GM18867 (cell line): ENCODE data around the gene ZC3HAV1.
"Not testable (repeated sequence)": the region's sequence is repeated elsewhere in the genome, so short reads cannot be mapped to it uniquely, and the experiment has no call there.

Experiments used
- ATAC-seq: cut with Tn5 transposase; IDR thresholded peaks from one replicate; pipeline ENCODE4 v1.9.1; 2021; ENCODE audit warnings: mild to moderate bottlenecking, moderate library complexity; ENCODE audit not compliant: unreplicated experiment

ZC3HAV1 gene

GRCh38 chr7:139088268-139088667 lies 21.3 kb downstream of the ZC3HAV1 start:
- ATAC-seq: no peak

- no peak for ATAC-seq
Measured at GRCh38 chr7:139087212-139087611, 22.3 kb downstream of the ZC3HAV1 start.

GRCh38 chr7:139086454-139086853 lies 23.1 kb downstream of the ZC3HAV1 start:
- no peak for ATAC-seq

- no peak for ATAC-seq
Measured at GRCh38 chr7:139084709-139085108, 24.8 kb downstream of the ZC3HAV1 start.

GRCh38 chr7:139081584-139081983 lies 27.9 kb downstream of the ZC3HAV1 start:
- no peak for ATAC-seq

- ATAC-seq: no peak
Measured at GRCh38 chr7:139080905-139081304, 28.6 kb downstream of the ZC3HAV1 start.

GRCh38 chr7:139079861-139080260 lies 29.7 kb downstream of the ZC3HAV1 start:
- no peak for ATAC-seq

- no peak for ATAC-seq
Measured at GRCh38 chr7:139078911-139079310, 30.6 kb downstream of the ZC3HAV1 start.

- no peak for ATAC-seq
Measured at GRCh38 chr7:139078399-139078798, 31.1 kb downstream of the ZC3HAV1 start.

- not testable (repeated sequence) for ATAC-seq
Measured at GRCh38 chr7:139077706-139078105, 31.8 kb downstream of the ZC3HAV1 start.

- ATAC-seq: no peak
Measured at GRCh38 chr7:139075871-139076686, 33.4 kb downstream of the ZC3HAV1 start.

GRCh38 chr7:139075031-139075652 lies 34.4 kb downstream of the ZC3HAV1 start:
- ATAC-seq: peak; percentile 80

- no peak for ATAC-seq
Measured at GRCh38 chr7:139072796-139073195, 36.7 kb downstream of the ZC3HAV1 start.

GRCh38 chr7:139071680-139072079 lies 37.8 kb downstream of the ZC3HAV1 start:
- no peak for ATAC-seq

GRCh38 chr7:139068544-139069399 lies 40.7 kb downstream of the ZC3HAV1 start:
- ATAC-seq: no peak

GRCh38 chr7:139066315-139066714 lies 43.2 kb downstream of the ZC3HAV1 start:
- ATAC-seq: no peak

- ATAC-seq: no peak
Measured at GRCh38 chr7:139065323-139065722, 44.2 kb downstream of the ZC3HAV1 start.

- ATAC-seq: no peak
Measured at GRCh38 chr7:139061416-139061815, 48.1 kb downstream of the ZC3HAV1 start.

- no peak for ATAC-seq
Measured at GRCh38 chr7:139060695-139061237, 48.8 kb downstream of the ZC3HAV1 start.

GRCh38 chr7:139059905-139060304 lies 49.6 kb downstream of the ZC3HAV1 start:
- ATAC-seq: no peak

- no peak for ATAC-seq
Measured at GRCh38 chr7:139058943-139059342, 50.6 kb downstream of the ZC3HAV1 start.
